NCI-H2081 treated with DMSO at 0.1 percent for 48 hours (cell line): Measurements from ENCODE around the gene HYDIN.
"Not testable (repeated sequence)": the region's sequence is repeated elsewhere in the genome, so short reads cannot be mapped to it uniquely, and the experiment has no call there.

Source experiments
- DNase-seq: peaks from one replicate; lab custom pipeline; 2025; lab: John Stamatoyannopoulos, UW

Gene HYDIN

DNA sequence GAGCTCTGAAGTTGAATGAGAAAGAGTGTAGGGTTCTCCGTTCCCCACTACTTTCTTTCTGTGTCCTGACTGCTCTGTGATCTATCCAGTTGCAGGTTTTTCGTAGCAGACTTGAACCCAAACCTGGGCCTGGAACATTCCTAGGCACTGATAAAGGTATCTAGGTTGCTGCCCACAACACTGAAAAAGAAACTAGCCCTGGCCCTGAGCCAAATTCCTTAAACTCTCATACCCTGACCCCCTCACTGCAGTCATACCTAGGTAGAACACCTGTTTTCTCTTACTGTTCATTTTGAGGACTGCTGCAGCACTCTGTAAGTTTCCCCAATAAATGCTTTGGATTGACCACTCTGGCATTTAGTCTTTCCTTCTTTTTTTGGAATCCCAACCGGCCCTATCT is 5.4 kb downstream of the HYDIN start:
- no peak for DNase-seq

DNA sequence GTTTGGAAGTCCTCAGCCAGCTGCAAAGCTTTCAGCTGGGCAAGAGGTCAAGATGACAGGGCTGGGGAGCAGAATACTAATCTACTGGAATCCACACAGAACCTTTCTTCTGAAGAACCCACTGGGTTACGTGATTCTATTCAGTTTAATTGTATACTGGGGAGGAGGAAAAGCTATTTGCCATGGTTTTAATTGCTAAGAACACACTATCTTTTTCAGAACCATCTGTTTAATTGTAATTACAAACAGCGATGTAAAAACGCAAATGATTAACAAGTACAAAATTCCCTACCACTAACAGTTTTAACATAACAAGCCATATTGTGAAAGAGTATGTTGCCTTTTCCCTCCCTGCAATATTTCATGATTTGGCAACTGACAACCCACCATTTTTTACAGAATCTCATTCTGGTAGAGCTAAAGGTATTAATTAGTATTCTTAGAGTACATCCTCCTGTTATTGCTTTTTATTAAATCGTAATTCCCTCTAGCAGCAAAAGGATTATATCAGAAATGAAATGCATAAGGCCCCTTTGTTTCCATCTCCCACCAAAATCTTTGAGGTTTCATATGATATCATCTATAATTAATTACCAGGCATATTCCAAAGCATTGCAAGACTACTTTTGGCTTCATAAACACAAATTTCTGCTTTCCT is 12.1 kb downstream of the HYDIN start:
- no peak for DNase-seq

DNA sequence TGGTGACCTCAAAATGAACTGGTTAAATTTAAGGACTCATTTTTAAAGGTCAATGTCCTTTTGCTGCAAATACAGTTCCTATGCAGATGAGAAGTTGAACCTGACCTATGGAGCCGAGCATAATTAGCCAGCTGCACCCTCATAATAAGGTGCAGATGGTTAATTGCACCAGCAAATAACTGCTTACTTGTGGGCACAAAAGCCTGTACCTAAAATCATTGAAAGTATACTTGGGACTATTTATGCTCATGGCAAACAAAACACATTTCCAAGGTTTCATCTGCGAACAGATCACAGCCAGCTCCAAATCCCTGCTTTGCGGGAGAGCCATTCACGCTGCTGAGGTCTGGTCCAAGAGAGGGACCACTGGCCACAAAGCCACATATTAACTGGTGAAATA is 13.0 kb downstream of the HYDIN start:
- no peak for DNase-seq

DNA sequence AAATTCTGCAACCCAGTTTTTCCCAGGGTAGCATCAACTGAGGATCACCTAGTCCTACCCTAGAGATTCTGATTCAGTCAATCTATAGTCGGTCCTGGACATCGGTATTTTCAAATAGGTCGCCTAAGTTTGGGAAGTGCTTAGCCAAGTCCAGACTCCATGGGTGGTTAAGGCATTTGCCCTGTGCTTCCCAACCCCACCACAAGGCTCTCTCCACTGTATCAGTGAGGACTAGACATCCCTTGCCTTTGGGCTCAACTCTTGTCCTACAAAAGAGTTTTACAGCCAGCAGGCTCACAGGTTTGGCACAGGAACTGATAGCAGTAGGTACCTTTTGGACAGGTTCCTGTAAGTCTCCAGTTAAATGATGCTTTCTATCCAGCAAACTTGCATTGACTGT is 13.8 kb downstream of the HYDIN start:
- no peak for DNase-seq

DNA sequence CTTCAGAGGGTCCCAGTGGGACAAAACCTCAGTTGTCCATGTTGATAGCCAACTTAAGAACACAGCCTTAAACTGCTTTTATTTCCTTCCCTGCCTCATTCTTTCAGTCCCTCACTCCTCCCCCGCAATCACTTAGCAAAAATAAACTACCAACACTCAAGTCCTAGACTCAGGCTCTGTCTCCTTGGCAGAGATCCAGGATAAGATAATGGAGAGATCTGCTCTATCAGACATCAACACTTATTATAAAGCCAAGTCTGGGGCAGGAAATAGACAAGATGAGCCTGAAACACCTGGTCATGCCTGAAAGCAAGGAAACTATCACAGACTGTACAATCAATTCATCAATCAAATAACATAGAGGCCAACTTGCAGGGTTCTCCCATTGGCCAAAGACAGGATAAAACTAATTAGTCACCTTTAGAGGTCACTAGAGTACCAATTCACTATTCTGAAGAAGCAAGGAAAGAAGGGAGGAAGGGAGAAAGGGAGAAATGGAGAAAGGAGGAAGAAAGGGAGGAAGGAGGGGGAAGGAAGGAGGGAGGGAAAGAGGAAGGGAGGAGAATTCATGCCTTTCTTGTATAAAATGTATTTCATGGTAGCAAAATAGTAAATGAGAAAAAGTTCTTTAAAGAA is 15.7 kb downstream of the HYDIN start:
- DNase-seq = no peak

DNA sequence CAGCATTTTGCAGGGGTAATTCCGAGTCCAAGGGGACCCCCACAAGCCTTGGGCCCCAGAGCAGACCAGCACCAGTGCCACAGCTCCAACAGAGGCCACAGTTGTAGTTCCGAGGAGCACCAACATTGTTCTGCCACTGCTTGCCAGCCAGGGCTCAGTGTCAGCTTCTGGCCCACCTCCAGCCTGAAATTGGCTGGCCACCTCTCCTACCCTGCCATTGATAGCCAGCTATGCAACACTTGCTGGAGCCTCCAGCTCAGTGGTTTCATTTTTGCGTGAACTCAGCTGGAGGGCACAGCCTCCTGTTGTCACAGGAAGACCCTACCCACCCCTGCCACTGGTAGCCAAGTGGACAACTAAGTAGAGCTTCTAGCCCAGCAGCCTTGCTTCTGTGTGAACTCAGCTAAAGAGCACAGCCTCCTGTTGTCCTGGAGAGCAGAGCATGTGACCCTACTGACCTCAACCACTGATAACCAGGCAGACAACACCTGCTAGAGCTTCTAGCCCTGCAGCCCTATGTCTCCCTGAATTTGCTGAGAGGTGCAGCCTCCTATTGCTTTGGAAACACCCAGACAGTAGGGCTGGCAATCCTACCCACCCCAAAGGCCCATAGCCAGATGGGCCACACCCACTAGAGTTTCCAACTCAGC is 24.9 kb downstream of the HYDIN start:
- no peak for DNase-seq

DNA sequence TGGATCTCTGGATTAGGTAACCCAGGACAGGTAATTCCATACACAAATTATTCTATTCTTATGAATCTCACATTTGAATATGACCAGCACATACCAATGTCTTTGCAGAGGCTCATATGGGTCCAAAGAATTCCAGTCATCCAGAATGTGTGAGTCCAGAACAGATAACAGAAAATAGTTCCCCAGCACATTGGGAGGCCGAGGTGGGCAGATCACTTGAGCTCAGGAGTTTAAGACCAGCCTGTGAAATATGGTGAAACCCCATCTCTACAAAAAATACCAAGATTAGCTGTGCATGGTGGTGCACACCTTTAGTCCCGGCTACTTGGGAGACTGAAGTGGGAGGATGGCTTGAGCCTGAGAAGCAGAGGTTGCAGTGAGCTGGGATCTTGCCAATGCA is 26.9 kb downstream of the HYDIN start:
- no peak for DNase-seq

DNA sequence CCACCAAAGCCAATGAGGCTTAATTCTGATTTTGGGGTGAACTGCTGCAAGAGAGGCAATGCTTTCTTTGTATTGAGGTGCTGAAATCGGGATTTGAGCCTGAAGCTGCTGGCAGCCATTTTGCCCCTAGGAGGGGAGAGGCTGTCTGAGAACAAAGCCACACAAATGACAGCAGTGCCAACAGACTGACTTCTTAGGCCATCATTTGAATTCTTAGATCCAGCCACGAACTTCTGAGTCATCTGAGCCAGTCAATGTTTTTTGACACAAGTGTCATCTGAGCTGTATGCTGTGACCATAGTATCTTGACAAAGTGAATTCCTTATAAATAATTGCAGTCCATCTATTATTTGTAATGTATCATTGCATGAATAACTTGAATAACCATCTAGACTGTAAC is 29.0 kb downstream of the HYDIN start:
- DNase-seq = no peak

DNA sequence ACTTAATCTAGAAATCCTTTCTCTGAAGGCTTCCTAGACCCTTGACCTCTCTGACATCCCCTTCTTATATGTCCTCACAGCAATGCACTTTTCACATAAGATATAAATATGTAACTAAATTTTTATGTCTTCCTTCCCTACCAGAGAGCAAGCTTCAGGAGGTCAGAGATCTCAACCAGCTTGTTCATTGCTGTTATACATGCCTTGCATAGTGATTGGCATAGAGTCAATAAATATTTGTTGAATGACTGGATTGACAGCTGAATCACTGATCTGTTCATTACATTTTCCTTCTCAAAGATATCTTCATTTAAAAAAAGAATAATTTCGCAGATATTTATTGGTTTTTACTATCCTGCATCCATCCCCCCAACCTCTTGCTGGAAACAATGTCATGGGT is 29.5 kb downstream of the HYDIN start:
- DNase-seq = no peak

DNA sequence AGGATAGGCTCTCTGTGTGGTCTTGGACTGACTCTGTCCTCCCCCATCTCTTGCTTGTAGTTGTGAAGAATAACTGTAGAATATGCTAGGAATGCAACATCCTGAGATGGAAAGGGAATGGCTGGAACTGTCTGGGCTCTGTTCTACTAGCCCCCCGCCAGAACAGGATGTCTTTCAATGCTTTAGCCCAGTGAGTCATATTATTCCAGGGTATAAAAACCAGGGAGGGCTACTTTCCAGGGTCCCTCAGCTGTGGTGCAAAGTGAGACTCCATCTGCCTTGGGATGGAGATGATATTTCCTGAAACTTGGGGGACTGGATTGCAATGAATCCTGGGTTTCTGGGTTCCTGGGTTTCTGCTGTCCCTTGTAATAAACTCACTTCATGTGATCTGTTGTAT is 32.1 kb downstream of the HYDIN start:
- no peak for DNase-seq

DNA sequence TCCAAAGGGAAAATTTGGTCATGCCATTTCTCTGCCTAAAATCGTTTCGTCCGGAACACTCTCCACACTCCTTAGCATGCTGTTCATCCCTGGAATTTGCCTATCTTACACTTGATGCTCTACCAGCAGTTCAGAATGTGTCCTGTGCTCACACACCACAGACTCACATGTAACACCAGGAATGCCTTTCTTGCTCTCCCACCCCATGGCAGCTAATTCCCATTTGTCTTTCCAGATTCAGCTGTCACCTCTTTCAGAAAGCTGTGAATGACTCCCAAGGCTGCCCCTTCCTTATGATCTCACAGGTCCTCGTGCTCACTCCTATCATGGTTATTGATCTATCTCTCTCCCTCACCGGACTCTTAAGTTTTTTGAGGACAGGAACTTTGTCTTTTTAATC is 38.1 kb downstream of the HYDIN start:
- no peak for DNase-seq

DNA sequence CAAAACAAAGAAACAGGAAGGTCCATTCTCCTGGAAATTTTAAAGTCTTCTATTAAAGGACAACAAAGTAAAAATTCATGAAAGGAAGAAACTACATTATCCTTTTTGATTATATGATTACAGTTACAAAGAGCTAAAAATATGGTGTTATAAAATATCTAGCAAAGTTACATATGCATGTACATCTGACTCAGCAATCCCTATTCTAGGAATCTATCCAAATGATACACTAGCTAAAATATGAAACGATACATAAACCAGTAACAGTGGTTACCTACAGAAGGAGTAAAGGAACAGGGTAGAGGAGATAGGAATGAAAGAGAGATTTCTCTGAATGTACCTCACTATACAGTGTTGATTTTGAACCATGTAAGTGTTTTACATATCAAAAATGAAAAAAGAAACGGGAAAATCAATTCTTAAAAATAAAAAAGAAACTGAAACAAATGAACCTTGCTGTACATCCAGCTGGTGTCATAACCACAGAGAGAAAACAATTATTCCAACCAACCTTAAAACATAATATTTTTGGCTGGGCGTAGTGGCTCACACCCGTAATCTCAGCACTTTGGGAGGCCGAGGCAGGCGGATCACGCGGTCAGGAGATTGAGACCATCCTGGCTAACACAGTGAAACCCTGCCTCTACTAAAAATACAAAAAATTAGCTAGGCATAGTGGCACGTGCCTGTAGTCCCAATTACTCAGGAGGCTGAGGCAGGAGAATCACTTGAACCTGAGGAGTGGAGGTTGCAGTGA is 41.4 kb downstream of the HYDIN start:
- no peak for DNase-seq

DNA sequence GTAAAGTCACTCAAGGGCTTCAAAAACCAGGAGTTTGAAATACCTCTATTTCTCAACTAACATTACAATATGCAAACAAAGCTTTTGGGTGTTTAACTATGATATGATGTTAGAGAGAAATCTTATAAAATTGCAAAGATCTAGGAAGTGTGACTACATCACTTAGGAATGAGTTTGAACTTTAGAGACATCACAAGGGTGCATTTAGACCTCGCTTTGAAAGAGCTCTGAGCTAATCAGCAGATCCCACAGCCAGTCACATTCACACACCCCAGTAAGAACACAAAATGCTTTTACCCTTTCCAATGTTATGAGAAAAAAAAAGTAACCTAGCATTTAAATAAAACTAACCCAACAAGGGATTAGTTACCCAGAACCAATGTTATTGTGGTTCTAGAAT is 45.2 kb downstream of the HYDIN start:
- no peak for DNase-seq

DNA sequence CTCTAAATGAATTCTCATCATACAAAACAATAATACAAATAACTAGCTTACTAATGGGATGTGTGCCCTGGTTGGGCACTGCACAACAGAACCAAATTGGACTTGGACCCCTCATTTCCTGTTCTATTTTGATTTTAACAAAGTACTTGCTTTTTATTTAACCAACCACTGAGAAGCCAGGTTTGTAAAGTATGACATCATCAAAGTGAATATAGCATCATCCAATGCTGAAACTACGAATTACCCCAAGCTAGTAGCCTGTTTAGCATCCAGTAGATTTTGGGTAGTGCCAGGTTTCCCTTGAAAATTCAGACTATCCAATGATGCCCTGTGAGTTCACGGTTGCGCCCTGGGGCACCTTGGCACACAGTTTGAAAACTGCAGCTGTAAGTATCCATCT is 51.0 kb downstream of the HYDIN start:
- no peak for DNase-seq

DNA sequence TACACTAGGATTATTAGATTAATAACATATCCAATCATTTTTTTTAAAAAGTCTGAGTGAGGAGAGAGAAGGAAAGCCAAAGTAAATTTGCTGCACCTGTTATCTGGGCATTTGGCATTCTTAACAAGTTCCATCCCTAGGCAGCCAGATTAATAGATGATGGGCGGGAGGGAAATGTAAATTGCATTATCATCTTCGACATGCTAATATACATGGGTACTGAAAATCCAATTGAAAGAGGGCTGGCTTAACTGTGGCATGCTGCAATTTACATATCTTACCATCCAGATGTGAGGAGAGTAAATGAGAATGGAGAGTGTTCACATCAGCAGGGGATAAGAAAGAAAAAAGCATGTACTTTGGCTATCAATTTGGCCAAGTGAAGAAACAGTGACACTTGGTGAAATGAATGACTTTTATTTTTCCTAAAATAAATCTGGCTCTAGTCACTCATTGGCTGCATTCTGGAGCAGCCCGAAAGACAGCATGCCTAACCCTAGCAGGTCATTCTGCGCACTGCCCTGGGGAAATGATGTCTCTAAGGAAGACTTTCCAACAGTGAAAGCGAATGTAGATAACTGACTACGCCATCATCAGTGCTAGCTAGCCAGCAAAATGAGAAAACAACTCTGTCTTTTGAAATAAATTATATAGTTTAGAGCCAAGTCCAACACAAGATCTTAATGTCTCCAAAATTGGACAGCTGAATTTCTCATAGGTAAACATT is 57.9 kb downstream of the HYDIN start:
- no peak for DNase-seq

DNA sequence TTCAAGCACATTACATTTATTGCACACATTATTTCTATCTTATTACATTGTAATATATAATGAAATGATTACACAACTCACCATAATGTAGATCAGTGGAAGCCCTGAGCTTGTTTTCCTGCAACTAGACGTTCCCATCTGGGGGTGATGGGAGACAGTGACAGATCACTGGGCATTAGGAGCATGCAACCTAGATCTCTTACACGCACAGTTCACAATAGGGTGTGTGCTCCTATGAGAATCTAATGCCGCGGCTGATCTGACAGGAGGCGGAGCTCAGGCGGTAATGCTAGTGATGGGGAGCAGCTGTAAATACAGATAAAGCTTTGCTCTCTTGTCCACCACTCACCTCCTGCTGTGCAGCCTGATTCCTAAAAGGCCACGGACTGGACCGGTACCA is 69.5 kb downstream of the HYDIN start:
- DNase-seq = not testable (repeated sequence)

DNA sequence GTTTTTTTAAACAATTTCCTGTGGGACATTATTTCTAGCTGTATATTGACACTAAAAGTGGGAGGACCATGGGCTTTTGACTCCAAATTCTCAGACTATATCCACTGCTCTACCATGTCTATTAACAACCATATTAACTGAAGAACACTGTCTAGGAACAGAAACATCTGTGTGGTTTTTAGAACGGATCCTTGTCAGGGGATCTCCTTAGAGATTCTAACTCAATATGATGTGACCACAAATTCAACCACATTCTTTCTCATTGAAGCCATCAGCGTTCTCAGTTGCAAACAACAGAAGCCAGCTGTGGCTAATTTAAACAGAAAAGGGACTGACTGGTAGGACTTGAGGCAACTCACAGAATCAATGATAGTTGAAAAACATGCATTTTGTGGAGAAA is 73.2 kb downstream of the HYDIN start:
- DNase-seq = not testable (repeated sequence)

DNA sequence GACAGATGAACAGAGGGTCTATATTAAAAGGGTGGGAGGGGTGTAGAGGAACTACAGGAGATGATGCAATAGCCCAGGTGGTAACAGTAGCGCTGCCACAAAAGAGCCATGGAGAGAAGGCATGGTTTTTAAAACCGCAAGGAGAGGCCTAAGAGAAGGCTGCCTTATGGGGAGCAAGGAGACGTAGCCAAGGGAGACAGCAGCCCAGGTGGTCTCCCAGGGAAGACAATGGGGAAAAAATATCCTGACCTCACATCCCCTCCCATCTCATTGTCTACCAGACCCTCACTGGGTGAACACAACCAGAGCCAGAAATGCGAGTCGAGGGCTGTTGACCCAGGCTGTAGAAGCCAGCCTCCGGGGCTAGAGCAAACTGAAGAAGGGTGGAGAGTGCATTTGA is 77.2 kb downstream of the HYDIN start:
- DNase-seq = not testable (repeated sequence)

DNA sequence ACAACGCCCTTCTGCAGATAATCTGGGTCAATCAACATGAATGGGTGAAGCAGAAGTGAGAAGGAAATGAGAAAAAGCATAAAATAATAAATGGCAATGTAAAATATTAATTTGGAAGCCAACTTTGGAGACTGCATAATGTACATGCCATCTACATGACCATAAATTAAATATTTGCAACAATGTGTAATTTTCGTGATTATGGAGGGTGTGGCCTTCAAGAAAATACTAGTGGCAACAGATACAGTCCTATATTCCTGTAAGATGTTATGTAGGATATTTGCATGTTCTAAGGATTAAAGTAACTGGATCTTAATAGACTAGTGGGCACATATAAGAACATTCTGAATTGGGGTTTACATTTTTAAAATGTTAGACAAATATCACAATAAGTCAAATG is 78.9 kb downstream of the HYDIN start:
- DNase-seq = not testable (repeated sequence)

DNA sequence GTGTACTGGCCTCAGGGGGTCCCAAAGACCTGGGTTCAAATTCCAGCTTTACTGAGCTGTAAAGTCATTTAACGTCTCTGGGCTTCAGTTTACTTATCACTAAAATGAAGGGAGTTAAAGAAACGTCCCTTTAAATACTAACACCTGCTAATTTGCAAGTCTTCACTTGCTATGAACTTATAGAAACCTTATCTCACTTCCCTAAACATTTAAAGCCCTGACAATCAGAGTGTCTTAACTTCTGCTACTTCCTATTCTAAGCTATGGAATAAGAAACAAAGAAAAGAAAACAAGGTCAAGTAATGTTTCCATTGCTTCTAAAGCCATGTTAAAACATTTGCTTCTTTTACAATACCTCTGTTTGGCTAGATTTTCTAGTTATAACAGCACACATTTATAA is 87.3 kb downstream of the HYDIN start:
- DNase-seq = not testable (repeated sequence)

DNA sequence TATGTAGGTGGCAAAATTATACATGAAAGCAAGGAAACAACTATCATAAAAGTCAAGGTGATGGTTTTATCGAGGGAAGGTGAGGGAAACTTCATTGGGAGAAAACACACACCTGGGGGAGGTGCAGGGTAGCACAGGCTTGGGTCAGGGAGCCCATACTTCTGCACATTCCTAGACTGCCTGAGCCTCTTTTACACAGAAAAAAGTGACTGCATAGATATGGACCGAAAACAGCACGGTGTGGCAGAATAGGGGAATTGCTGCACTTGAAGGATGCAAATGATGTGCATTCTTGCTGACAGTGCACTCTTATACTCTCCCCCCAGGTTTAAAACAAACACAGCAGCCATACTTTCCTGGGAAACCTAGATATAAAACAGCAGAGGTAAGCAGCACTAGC is 120.0 kb downstream of the HYDIN start:
- DNase-seq = not testable (repeated sequence)

DNA sequence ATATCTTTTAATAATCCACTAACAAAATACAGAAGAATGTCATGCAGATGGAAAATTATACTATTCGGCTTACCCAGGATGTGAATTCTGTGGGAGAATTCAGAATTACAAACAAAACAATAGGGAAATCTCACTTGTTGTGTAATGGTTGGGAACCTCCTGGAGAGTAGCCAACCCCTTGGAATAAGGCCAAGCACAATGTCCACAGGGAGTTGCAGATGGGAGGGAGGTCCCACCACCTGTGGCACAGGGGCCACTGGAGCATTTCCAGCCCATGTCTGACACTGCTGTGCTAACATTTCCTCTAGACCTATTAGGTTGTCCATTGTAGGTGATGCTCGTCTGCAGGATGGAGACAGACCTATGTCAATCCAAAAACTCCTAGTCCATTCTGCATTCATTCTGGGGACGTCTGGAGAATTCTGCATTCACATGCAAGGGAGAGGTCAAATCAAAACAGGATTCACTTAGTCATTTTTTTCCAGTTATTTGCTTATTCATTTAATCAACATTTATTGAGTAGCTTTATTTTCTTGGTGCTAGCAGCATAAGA is 120.8 kb downstream of the HYDIN start:
- not testable (repeated sequence) for DNase-seq
